GM21360 (cell line): Measurements from ENCODE around the gene NEDD9.

Source experiments
- ATAC-seq: cut with Tn5 transposase; IDR thresholded peaks from one replicate; pipeline ENCODE4 v1.9.1; 2021; ENCODE audit warnings: mild to moderate bottlenecking, moderate library complexity; ENCODE audit not compliant: unreplicated experiment

Gene NEDD9

GRCh38 chr6:11236076-11236750 lies 3.7 kb upstream of the NEDD9 start:
- ATAC-seq: no peak

DNA sequence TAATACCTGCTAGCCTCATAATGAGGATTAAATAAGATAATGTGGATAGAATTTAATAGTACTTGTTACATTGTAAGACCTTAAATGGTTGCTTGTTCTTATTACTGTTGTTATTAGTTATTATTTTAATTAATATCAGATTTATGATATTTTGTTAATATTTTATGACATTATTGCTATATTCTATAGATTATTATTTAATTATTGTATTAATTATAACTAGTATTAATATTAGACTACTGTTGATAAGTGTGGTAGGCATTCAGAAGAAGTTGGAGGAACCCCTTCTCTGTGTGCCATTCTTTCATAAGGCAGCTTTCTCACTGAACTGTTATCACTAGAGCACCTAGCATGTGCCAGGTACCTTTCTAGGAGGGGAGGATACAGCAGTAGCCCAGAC lies 2.6 kb upstream of the NEDD9 start:
- ATAC-seq: no peak

- ATAC-seq: no peak
These were observed 1.5 kb upstream of the NEDD9 start for GRCh38 chr6:11233673-11234573.

DNA sequence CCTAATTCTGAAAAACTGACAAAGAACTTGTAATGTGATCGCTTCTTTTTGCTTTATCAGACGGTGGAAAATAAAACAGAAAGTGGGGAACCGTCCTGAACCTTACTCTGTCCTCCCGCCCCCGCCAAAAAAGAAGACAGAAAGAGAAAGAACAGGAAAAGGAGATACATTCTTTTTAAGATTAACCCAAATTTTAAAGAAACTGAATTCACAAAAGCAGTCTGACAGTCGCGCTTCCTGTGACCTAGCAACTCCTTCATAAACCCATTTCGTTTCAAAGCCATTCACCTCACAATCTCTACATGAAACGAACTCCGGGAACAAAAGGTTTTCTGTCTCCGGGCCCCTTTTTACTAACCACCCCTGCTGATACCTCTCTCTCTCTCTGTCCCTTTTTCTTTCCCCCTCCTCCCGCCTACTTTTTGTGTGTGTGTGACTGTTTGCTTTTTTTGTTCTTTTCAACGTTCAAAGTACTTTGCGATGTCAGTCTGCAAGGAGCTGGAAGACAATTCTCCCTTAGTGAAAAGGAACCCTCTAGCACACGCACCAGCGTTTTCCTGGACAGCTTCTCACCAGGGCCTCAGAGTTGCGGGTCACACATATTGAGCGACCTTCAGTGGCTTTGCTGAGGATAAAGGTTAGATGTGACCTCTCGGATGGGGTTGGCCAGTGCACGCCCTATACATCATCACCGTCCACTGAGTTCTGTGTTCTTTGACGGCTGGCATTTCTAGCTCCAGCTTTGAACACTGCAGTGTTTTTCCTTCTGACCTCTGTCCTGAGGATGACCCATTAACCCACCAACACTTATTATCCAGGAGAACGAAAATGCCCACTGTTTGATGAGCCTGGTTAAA lies 530 bp upstream of the NEDD9 start:
- peak; percentile 20 for ATAC-seq

DNA sequence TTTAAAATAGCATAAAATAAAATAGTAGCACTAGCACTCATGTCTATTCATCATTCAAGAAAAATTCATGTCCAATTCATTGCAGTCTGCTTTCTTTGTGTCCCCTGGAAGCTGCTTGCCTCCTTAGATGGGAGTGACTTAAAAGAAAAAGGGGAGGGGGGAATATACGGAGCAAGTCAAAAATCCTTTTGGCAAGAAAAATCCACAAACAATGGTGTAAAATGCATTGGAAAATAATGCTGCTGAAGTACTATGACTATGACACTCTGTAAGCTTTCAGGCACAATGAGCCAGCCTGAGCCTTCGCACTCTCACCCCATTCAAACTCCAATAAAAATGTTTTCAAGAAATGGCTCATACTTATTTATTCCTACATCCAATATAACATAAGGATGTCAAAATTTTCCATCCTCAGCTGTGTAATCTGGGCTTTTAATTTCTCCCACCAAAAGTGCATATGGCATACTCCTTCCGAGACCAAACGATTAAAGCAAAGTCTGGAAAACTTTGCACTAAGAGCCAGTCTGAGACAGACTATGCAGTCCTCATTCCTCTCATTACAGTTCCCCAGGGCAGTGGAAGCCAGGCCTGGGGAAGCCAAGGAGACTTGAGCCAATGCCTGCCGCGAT lies 790 bp downstream of the NEDD9 start:
- ATAC-seq: no peak

DNA sequence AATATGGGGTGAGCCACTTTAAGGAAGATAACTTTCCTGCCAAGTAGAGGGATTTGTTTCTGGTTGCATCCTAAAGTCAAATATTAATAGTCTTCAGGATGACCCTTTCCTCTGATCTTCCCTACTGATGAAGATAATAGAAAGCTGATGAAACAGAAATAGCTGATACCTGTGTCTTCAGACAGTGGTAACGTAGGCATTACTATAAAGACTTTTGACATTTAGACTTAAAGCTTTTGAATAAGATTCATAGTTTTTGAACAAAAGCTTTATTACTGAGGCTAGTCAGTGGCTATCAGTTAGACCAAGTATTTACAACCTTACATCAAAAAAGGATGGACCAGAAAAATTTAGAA lies 1.4 kb downstream of the NEDD9 start:
- ATAC-seq: no peak

- ATAC-seq: no peak
These were observed 2.0 kb downstream of the NEDD9 start for GRCh38 chr6:11230158-11231107.

- no peak for ATAC-seq
These were observed 2.8 kb downstream of the NEDD9 start for GRCh38 chr6:11229655-11230046.

- no peak for ATAC-seq
These were observed 3.4 kb downstream of the NEDD9 start for GRCh38 chr6:11228935-11229654.

DNA sequence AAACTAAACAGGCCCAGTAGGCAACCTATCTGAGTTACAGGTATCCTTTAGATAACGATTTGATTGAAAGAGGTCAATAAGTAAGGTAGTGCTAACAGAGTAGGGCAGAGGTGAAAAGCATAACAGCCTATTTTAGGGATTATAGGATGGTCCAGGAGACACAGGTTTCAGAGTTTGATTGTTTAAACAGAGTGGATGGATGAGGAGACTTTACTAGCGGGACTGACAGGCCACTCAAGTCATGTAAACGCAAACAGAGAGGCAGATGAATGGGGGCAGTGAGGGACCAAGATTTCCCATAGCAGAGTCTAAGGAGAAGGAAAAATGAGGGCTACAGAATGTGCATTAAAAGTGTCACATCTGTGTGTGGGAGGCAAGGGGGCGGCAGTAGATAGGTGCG lies 4.8 kb downstream of the NEDD9 start:
- no peak for ATAC-seq

DNA sequence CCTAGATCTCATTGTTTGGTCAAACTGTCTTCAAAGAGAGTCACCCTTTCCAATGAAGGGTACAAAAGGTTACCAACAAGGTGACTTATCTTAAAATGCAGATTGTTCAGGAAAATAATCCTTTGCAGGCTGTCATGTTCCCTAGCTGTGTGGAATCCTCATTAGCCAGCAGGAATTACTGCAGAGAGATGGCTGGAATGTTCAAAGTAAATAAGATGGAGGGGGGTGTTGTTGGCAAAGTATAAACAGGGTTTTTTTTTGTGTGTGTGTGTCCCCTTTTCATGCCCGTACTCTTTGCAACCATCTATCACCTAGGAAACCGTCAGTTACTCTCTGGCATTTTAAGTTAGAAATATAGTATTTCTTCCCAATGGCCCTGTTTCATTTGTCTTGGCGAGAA lies 6.5 kb downstream of the NEDD9 start:
- no peak for ATAC-seq

DNA sequence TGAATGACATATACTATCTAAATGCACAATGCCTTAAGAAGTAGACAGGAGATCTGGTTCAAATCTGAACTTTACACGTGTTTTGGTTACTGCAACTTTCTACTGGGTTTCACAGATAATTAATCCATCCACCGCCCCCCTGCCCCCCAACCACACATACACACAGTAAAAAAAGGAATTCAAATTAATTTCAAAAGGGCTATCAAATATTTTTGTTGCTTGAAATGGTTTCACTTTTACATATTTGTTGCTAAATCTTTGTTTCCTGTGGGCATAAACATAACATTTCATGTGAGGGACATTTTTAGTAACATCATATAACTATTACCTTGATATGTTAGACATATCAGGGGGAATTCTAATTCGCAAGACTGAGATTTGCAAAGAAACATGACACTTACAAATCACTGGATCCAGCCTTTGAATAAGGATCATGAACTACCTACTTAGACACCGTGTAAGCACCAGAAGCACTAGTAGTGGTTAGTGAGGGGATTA lies 7.5 kb downstream of the NEDD9 start:
- ATAC-seq: no peak

GRCh38 chr6:11224252-11224965 lies 8.1 kb downstream of the NEDD9 start:
- peak; percentile 66 for ATAC-seq

- ATAC-seq: no peak
These were observed 9.1 kb downstream of the NEDD9 start for GRCh38 chr6:11223286-11223864.

- ATAC-seq: no peak
These were observed 9.8 kb downstream of the NEDD9 start for GRCh38 chr6:11222385-11223277.

DNA sequence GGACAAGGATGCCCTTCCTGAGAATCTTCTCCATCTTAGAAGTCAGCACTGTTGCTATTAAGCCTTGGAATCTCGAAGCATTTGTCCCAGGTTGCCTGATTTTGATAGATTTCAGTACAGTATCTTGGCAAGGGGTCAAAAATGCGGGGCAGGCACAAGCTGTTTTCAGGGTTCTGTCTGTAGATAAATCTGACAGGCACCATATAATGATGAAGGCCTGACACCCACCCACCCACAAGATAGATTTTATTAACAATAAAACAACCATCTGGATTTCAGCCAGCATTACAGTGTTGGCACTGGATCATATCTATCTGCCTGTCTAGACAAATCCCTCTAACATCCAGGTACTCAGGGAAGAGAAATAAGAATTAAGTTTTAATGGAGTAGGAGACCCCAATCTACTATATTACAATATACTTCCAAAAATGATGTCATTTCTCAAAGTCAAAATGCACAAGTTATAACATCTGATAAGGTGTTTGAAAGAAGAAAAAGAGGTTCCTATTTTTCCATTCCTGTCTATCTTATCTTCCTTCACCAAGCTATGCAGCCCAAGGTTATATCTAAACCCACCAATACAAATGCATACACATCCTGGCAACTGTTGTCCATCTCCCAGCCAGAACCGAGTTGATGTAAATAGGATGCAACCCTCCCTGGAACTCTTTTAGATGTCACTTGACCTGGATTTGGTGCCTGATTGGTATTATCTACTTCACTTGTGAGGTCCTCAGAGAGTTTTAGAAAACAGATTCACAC lies 10.7 kb downstream of the NEDD9 start:
- ATAC-seq: no peak
